Measurements from ENCODE around the gene AMMECR1. TPM values are rescaled to one million over a fixed set of nuclear protein-coding genes. Genes with fewer than 3 reads are reported as not detected.

The AMMECR1 gene
- 6.8 TPM for polyA plus RNA-seq (2012; ENCODE audit: insufficient read depth, insufficient read length, low read depth)

GRCh38 chrX:110317820-110318663 lies at the start of gene AMMECR1:
Gene AMMECR1, minus strand, starts transcription at chrX:110318085. Its CDS starts 14 bp downstream, at chrX:110318071.
- no peaks in the 10 kb centered on the region for H3K27me3 ChIP-seq
- DNase-seq = peak; percentile 82
- H3K4me1 ChIP-seq = no peaks in the 10 kb centered on the region
- peak within 1 kb of the TSS; percentile 73 for H3K4me3 ChIP-seq (ENCODE audit: low read depth, low read length)
- TF ChIP-seq CTCF (IDR thresholded peaks at IDR 0.05; ENCODE audit: low read depth, low read length) = no peak
- peaks cover 4% of the 10 kb centered on the region; the same call in 1 of the 2 replicates for H3K36me3 ChIP-seq
- no peaks in the 10 kb centered on the region for H3K9me3 ChIP-seq

- no peak for DNase-seq
Observed at GRCh38 chrX:110363244-110363643, 45.4 kb upstream of the AMMECR1 start.

GRCh38 chrX:110359273-110359672 lies 41.4 kb upstream of the AMMECR1 start:
- DNase-seq = no peak
- Histone ChIP-seq H3K9me3 (no peaks in the 10 kb centered on the region), H3K4me1 (no peaks in the 10 kb centered on the region), H3K36me3 (no peaks in the 10 kb centered on the region), H3K4me3 (ENCODE audit: low read depth, low read length) (no peak overlapping the region), H3K27me3 (no peaks in the 10 kb centered on the region)
- TF ChIP-seq CTCF (IDR thresholded peaks at IDR 0.05; ENCODE audit: low read depth, low read length) = no peak

More at GRCh38 chrX:110363244-110363643, 45.4 kb upstream of the AMMECR1 start:
- Histone ChIP-seq H3K36me3 (no peaks in the 10 kb centered on the region), H3K4me3 (ENCODE audit: low read depth, low read length) (no peak overlapping the region), H3K4me1 (no peaks in the 10 kb centered on the region), H3K9me3 (no peaks in the 10 kb centered on the region), H3K27me3 (no peaks in the 10 kb centered on the region)
- no peak for TF ChIP-seq CTCF (IDR thresholded peaks at IDR 0.05; ENCODE audit: low read depth, low read length)

GRCh38 chrX:110358548-110358947 lies 40.7 kb upstream of the AMMECR1 start, which contains the start of gene RTL9:
Gene RTL9, plus strand, starts transcription at chrX:110358848. Its CDS starts 91,770 bp downstream, at chrX:110450618.
- H3K36me3 ChIP-seq = no peaks in the 10 kb centered on the region
- H3K4me3 ChIP-seq (ENCODE audit: low read depth, low read length) = no peak within 1 kb of the TSS
- TF ChIP-seq CTCF (IDR thresholded peaks at IDR 0.05; ENCODE audit: low read depth, low read length) = no peak
- no peak for DNase-seq
- H3K9me3 ChIP-seq = no peaks in the 10 kb centered on the region
- H3K27me3 ChIP-seq = no peaks in the 10 kb centered on the region
- H3K4me1 ChIP-seq = no peaks in the 10 kb centered on the region

- Histone ChIP-seq H3K4me3 (ENCODE audit: low read depth, low read length) (no peak overlapping the region), H3K27me3 (no peaks in the 10 kb centered on the region)
- no peak for DNase-seq
Observed at GRCh38 chrX:110346681-110347080, 28.8 kb upstream of the AMMECR1 start.

More at GRCh38 chrX:110346681-110347080, 28.8 kb upstream of the AMMECR1 start:
- TF ChIP-seq CTCF (IDR thresholded peaks at IDR 0.05; ENCODE audit: low read depth, low read length) = no peak
- Histone ChIP-seq H3K4me1 (no peaks in the 10 kb centered on the region), H3K36me3 (no peaks in the 10 kb centered on the region), H3K9me3 (no peaks in the 10 kb centered on the region)
